ENCODE measurements around the gene SCRN1.

Gene SCRN1

DNA sequence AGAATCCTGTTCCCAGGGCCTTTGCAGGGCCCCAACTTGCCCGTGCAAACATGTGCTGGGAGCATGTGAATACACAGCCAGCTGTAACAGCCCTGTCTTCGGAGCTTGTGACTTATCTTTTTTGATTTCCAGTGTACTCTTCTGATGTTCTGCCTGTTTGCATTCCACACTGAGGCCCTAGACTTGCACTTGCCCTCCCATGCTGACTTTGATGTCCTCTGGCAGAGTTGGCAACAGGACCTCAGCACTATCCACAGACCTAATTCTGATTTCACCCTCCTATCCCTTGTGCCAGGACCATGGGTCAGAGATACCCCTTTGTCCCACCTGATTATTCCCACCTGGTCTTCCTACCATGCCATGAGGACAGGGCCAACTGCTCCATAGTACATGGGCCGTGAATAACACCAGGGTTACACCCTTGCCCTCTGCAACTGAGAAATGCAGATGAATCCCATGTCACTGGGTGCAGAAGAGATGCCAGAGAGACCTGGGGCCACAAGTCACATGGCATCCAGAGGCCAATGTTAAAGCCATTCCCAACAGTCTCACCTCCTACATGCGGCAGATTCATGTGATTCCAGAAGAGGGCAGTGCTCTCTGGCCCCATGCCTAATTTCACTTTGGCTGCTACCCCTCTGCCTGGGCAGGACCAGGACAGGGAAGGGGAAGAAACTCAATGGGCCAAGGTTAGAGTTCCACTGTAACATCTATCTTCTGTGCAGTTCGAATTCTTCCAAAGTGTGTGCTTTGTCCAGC, 43.0 kb downstream of the SCRN1 start:
- TF ChIP-seq CTCF (conservative IDR thresholded peaks at IDR 0.05) = no peak; the same call in 1 of the 2 replicates

GRCh38 chr7:29945259-29945809, 44.3 kb downstream of the SCRN1 start:
- no peak for TF ChIP-seq CTCF (conservative IDR thresholded peaks at IDR 0.05)
- no peak overlapping the region for H3K27ac ChIP-seq

More for the DNA sequence above, 43.0 kb downstream of the SCRN1 start:
- no peak overlapping the region for H3K27ac ChIP-seq

- no peak overlapping the region for H3K27ac ChIP-seq
- no peak for TF ChIP-seq CTCF (conservative IDR thresholded peaks at IDR 0.05)
Observed at GRCh38 chr7:29940199-29940598, 49.4 kb downstream of the SCRN1 start.

DNA sequence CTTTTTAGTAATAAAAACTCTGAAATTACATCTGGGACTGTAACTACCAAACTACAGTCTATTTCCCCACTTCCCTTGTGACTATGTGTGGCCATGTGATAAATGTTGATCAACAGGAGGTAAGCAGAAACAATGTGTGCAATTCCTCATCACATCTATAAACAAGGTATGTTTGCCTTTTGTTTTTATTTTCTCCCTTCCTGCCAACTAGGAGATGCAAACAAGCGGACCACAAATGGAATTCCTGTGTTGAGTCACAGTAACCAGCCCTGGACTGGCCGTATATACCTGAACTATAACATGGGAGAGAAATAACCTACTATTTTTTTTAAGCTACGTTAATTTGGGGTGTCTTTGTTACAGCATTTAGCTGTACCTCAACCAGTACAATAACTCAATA, 52.5 kb downstream of the SCRN1 start:
- TF ChIP-seq CTCF (conservative IDR thresholded peaks at IDR 0.05) = no peak
- no peak overlapping the region for H3K27ac ChIP-seq

DNA sequence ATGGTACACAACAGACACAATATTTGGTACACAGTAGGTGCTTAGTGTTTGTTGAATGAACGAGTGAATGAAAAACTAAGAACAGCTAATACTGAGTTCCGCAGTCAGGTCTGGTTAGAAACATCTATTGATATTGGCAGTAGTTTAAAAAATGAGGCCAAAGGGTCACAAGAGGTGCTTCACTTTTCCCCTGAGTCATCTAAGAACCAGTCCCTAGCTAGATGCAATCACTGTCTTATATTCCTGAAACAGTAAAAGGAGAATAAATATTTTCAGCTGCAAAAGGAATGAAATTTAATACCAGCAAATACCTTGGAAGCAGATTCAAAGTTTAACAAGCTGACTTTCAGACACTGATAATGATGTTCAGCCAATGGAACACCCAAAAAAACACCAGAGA, 54.5 kb downstream of the SCRN1 start:
- H3K27ac ChIP-seq = no peak overlapping the region
- TF ChIP-seq CTCF (conservative IDR thresholded peaks at IDR 0.05) = no peak

GRCh38 chr7:29929018-29929807, 60.4 kb downstream of the SCRN1 start:
- no peak overlapping the region for H3K27ac ChIP-seq
- TF ChIP-seq CTCF (conservative IDR thresholded peaks at IDR 0.05) = no peak

GRCh38 chr7:29926741-29927140, 62.9 kb downstream of the SCRN1 start:
- TF ChIP-seq CTCF (conservative IDR thresholded peaks at IDR 0.05) = no peak; the same call in 1 of the 2 replicates
- peak overlapping the region; percentile 27; the same call in 1 of the 2 replicates for H3K27ac ChIP-seq

Data from VCaP (cell line).